Colonic mucosa (tissue), 4 donors: ENCODE results near the gene DCST1. TPM values are rescaled to one million over a fixed set of nuclear protein-coding genes. Genes with fewer than 3 reads are reported as not detected.
"Not testable (repeated sequence)": the region's sequence is repeated elsewhere in the genome, so short reads cannot be mapped to it uniquely, and the experiment has no call there.

Experiments
- DNase-seq: peaks from one replicate; pipeline ENCODE4 v3.0.0-alpha.2; 2020
- H3K27ac ChIP-seq: fragments of 200-600 bp; one replicate; pipeline ENCODE4 v1.8.0; 2021
- H3K27me3 ChIP-seq: fragments of 200-600 bp; one replicate; pipeline ENCODE4 v1.8.0; 2021
- H3K36me3 ChIP-seq: fragments of 200-600 bp; one replicate; pipeline ENCODE4 v1.8.0; 2021
- H3K4me1 ChIP-seq: fragments of 200-600 bp; one replicate; pipeline ENCODE4 v1.8.0; 2021; ENCODE audit warnings: mild to moderate bottlenecking
- H3K4me3 ChIP-seq: fragments of 200-600 bp; one replicate; pipeline ENCODE4 v1.8.0; 2021
- H3K9ac ChIP-seq, 2 donors: one replicate each; pipeline ENCODE4 v1.7.0; 2013; ENCODE audit warnings: control low read depth in 2 of 2, low read depth in 2 of 2, low read length in 2 of 2
- H3K9me3 ChIP-seq: fragments of 200-600 bp; one replicate; pipeline ENCODE4 v1.8.0; 2021
- intact Hi-C: fragments of 100-400 bp; cut with DNase I; formaldehyde crosslinking; loops from one replicate; pipeline ENCODE4 v1.14.1; 2022
- total RNA-seq, 2 donors: library from RNA; stranded (reverse); fragmentation: NEBNext Ultra II Directional in 1 of 2; extraction: Animal tissue kit (Norgen Biotek cat#: 25700) in 1 of 2; gene quantifications; one replicate each; pipeline ENCODE4 v1.2.1, GENCODE V29; 2021
- TF ChIP-seq, protein P1 (sequence below): fragments of 200-600 bp; IDR thresholded peaks from one replicate; pipeline ENCODE4 v1.8.0; 2022; ENCODE audit warnings: antibody characterized with exemption, mild to moderate bottlenecking
- donor health status: healthy.
- donor health status: DM: no; HTN: no; CAD: no.
- donor health status: DM: no; HTN: no; CAD: no.

DCST1 gene
- total RNA-seq, 2 donors from 2014 or later = not detected

- peak; percentile 74 for DNase-seq
- H3K9ac ChIP-seq, H3K27me3 ChIP-seq, intact Hi-C loops, H3K4me1 ChIP-seq, H3K9me3 ChIP-seq, H3K36me3 ChIP-seq, H3K27ac ChIP-seq, H3K4me3 ChIP-seq: not testable (repeated sequence)
- TF ChIP-seq, protein P1, sequence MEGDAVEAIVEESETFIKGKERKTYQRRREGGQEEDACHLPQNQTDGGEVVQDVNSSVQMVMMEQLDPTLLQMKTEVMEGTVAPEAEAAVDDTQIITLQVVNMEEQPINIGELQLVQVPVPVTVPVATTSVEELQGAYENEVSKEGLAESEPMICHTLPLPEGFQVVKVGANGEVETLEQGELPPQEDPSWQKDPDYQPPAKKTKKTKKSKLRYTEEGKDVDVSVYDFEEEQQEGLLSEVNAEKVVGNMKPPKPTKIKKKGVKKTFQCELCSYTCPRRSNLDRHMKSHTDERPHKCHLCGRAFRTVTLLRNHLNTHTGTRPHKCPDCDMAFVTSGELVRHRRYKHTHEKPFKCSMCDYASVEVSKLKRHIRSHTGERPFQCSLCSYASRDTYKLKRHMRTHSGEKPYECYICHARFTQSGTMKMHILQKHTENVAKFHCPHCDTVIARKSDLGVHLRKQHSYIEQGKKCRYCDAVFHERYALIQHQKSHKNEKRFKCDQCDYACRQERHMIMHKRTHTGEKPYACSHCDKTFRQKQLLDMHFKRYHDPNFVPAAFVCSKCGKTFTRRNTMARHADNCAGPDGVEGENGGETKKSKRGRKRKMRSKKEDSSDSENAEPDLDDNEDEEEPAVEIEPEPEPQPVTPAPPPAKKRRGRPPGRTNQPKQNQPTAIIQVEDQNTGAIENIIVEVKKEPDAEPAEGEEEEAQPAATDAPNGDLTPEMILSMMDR = peak; percentile 21
Observed at GRCh38 chr1:154995301-154995983, 38.2 kb upstream of the DCST1 start.

DNA sequence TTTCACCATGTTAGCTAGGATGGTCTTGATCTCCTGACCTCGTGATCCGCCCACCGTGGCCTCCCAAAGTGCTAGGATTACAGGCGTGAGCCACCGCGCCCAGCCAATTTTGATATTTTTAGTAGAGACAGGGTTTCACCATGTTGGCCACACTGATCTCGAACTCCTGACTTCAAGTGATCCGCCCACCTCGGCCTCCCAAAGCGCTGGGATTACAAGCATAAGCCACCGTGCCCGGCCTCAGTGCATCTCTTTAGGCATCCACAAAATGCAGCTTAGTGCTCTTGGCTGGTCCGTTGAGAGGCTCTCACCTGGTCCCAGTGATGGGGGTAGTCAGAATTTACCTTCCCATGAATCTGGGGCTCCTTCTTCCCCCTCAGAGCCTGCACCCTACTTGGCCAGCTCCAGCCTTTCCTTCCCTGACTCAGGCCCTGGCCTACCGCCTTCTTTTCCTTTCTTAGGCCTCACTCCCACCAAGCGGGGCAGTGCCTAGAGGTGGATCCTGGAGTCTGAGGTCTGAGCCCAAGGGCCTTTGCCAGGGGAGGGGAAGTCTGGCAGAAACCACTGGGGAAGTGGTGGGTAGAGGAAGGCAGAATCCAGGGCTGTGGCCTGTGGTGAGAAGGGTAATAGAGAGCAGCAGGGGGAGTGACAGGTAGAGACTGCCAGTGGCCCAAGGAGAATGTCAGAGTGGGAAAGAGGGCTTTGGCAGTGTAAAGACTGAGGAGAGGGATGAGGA, 36.5 kb upstream of the DCST1 start:
- TF ChIP-seq, protein P1 = no peak
- H3K9ac ChIP-seq = no peak overlapping the region
- DNase-seq = no peak
- intact Hi-C loops = no loop called here
- H3K4me1 ChIP-seq = peaks cover 7% of the 10 kb centered on the region
- no peaks in the 10 kb centered on the region for H3K27me3 ChIP-seq
- no peak overlapping the region for H3K4me3 ChIP-seq
- H3K27ac ChIP-seq = no peak overlapping the region
- H3K9me3 ChIP-seq = no peaks in the 10 kb centered on the region
- no peaks in the 10 kb centered on the region for H3K36me3 ChIP-seq

GRCh38 chr1:154998201-154998780, 35.3 kb upstream of the DCST1 start:
- TF ChIP-seq, protein P1 = no peak
- Histone ChIP-seq H3K9me3 (no peaks in the 10 kb centered on the region), H3K4me3 (no peak overlapping the region), H3K4me1 (peaks cover 7% of the 10 kb centered on the region), H3K36me3 (no peaks in the 10 kb centered on the region), H3K9ac (peak overlapping the region in 1 of 2 donors; percentile 46), H3K27me3 (no peaks in the 10 kb centered on the region), H3K27ac (no peak overlapping the region)
- intact Hi-C loops = no loop called here
- no peak for DNase-seq

- intact Hi-C loops = no loop called here
- TF ChIP-seq, protein P1 = peak; percentile 72
- H3K4me1 ChIP-seq = peaks cover 7% of the 10 kb centered on the region
Observed at GRCh38 chr1:154998818-154999570, 34.6 kb upstream of the DCST1 start.

More at GRCh38 chr1:154998818-154999570, 34.6 kb upstream of the DCST1 start:
- H3K4me3 ChIP-seq = peak overlapping the region; percentile 83
- no peaks in the 10 kb centered on the region for H3K36me3 ChIP-seq
- peak overlapping the region; percentile 53 to 74 for H3K9ac ChIP-seq
- no peaks in the 10 kb centered on the region for H3K9me3 ChIP-seq
- peak overlapping the region; percentile 95 for H3K27ac ChIP-seq
- peak; percentile 79 for DNase-seq
- no peaks in the 10 kb centered on the region for H3K27me3 ChIP-seq
